ENCODE results near the gene ATP8B2. TPM values are rescaled to one million over a fixed set of nuclear protein-coding genes. Genes with fewer than 3 reads are reported as not detected.

ATP8B2 gene, protein sequence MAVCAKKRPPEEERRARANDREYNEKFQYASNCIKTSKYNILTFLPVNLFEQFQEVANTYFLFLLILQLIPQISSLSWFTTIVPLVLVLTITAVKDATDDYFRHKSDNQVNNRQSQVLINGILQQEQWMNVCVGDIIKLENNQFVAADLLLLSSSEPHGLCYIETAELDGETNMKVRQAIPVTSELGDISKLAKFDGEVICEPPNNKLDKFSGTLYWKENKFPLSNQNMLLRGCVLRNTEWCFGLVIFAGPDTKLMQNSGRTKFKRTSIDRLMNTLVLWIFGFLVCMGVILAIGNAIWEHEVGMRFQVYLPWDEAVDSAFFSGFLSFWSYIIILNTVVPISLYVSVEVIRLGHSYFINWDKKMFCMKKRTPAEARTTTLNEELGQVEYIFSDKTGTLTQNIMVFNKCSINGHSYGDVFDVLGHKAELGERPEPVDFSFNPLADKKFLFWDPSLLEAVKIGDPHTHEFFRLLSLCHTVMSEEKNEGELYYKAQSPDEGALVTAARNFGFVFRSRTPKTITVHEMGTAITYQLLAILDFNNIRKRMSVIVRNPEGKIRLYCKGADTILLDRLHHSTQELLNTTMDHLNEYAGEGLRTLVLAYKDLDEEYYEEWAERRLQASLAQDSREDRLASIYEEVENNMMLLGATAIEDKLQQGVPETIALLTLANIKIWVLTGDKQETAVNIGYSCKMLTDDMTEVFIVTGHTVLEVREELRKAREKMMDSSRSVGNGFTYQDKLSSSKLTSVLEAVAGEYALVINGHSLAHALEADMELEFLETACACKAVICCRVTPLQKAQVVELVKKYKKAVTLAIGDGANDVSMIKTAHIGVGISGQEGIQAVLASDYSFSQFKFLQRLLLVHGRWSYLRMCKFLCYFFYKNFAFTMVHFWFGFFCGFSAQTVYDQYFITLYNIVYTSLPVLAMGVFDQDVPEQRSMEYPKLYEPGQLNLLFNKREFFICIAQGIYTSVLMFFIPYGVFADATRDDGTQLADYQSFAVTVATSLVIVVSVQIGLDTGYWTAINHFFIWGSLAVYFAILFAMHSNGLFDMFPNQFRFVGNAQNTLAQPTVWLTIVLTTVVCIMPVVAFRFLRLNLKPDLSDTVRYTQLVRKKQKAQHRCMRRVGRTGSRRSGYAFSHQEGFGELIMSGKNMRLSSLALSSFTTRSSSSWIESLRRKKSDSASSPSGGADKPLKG
- 15.3 and 26.4 TPM in 2 replicates for total RNA-seq

DNA sequence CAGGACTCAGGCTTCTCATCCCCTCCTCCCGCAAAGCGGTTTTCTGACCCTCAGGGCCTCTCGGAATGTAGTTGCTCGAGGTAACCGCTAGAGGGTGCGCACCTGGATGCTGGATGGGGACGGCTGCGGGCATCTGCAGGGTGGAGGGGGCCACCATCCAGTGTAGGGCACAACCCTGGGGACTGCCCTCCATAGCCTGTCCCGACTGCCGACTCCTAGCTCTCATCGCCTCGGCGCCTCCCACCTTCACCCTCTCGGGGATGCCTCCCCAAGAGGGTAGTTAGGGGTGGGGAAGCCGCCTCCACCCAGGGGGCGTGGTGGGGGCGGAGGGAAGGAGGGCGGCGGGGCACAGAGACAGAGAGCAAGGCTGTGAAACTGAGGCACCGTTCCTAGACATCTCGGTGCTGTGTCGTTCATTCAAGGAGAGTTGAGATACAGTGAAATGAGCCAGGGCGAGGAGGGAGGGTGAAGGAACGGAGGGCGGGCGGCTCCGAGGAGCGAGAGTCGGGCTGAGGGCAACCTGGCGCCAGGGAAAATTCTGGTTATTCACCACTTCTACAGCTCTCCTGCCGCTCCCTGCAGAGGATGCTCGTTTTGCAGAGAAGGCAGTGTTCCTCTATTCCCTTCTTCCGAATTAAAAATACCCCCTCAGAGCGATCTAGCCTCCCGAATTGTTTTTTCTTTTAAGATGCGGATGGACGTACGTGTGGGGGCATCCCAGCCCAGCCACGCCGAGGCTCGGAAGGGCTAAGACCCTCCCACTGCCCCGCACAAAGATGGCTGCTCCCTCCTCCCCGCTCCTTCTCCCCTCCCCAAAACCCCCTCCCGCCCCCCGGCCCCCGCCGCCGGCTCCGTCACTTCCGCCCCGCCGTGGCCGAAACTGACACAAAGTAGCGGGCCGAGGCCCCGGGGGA, at the start of gene ATP8B2:
ATP8B2 (plus strand) TSS at position 857 of the 914 bp plus-strand sequence. CDS start 2,617 bp downstream, outside the sequence.

DNA sequence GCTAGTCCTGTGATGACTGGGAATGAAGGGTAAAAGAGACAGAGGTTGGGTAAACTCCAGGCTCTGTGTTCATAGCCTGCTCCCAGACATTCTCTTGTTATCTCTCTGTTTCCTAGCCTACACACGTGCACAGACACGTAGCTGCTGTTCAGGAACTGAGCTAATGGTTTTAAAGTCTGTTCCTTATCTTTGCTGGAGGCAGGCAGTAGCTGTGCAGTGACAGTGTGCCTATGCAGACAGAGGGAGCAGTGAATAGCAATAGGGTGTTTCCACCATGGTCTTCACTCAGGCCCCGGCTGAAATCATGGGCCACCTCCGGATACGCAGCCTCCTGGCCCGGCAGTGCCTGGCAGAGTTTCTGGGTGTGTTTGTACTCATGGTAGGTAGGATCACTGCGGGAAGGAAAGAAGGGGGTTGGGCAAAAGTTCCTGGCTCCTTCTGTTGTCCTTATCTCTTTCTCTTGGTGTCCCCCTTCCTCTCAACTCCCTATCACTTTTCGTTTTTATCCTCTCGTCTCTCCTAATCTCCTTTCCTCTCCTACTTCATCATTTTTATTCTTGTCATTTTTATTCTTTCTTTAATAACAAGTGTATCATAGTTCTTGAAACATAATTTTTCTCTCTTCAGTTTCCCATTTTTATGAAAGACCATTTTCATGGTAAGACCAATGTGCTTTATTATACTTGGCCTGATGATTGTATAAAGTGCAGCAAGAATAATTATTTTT, 4.3 kb upstream of the ATP8B2 start, which contains the start of gene AQP10:
AQP10 (plus strand) TSS at position 212 of the 727 bp plus-strand sequence; CDS start at position 275, 63 bp downstream.

Other genes with a start within 250 kb of the ATP8B2 start
- gene NUP210L, start 170.5 kb upstream of the ATP8B2 start, total RNA-seq: not detected in 2 replicates
- 358 and 470 TPM in 2 replicates for gene TPM3, start 133.4 kb upstream of the ATP8B2 start, total RNA-seq
- gene CFAP141, start 119.2 kb upstream of the ATP8B2 start, total RNA-seq: not detected in 2 replicates
- 58.8 and 82.0 TPM in 2 replicates for gene UBAP2L, start 104.6 kb upstream of the ATP8B2 start, total RNA-seq
- 108 and 114 TPM in 2 replicates for gene HAX1, start 52.9 kb upstream of the ATP8B2 start, total RNA-seq
- gene AQP10, start 4.4 kb upstream of the ATP8B2 start, total RNA-seq: 0.78 and 1.2 TPM in 2 replicates
- gene IL6R, start 79.8 kb downstream of the ATP8B2 start, total RNA-seq: 35.9 and 41.9 TPM in 2 replicates
- gene TDRD10, start 176.7 kb downstream of the ATP8B2 start, total RNA-seq: not detected in 2 replicates
- gene SHE, start 176.9 kb downstream of the ATP8B2 start, total RNA-seq: not detected in 2 replicates
- gene UBE2Q1, start 233.1 kb downstream of the ATP8B2 start, total RNA-seq: 18.0 and 30.1 TPM in 2 replicates
- not detected in 2 replicates for gene CHRNB2, start 242.3 kb downstream of the ATP8B2 start, total RNA-seq